ENCODE measurements around the gene SPIRE2. TPM values are rescaled to one million over a fixed set of nuclear protein-coding genes. Genes with fewer than 3 reads are reported as not detected.

The SPIRE2 gene
- total and polyA plus RNA-seq, 2 of the 13 experiments (the other 11 are each of a cell fraction or from before 2014, with no cell fraction given) = 13.3 to 37.5 TPM

DNA sequence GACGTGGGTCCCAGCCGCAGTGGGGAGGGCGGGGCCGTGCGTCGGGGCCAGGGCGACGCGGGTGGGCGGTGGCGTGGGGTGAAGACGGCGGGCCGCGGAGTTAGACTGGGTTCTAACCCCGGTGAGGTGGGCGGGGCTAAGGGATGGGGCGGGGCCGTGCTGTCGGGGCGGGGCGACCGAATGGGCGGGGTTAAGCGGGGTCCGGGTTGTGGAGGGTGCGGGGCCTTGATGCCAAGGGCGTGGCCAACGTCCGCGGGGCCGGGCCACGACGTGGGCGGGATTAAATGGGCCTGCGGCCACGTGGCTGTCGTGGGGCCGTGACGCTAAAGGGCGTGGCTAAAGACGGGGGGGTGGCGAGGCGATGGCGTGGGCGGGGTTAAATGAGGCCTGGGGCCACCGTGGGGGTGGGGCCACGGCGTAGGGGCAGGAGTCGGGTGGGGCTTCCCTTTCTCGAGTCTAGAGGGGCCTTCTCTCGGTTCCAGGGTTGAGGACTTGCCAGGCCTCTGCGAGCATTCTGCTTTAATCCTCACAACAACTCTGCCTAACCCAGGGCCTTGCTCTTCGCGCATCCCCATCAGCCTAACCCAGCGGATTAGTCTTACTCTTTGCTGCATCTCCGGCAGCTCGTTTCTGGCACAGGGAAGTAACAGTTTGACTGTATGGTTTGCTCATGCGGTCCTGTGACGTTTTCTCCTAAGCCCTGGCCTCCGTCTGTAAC, 45.9 kb downstream of the SPIRE2 start (continued):
- TF ChIP-seq, protein P1, sequence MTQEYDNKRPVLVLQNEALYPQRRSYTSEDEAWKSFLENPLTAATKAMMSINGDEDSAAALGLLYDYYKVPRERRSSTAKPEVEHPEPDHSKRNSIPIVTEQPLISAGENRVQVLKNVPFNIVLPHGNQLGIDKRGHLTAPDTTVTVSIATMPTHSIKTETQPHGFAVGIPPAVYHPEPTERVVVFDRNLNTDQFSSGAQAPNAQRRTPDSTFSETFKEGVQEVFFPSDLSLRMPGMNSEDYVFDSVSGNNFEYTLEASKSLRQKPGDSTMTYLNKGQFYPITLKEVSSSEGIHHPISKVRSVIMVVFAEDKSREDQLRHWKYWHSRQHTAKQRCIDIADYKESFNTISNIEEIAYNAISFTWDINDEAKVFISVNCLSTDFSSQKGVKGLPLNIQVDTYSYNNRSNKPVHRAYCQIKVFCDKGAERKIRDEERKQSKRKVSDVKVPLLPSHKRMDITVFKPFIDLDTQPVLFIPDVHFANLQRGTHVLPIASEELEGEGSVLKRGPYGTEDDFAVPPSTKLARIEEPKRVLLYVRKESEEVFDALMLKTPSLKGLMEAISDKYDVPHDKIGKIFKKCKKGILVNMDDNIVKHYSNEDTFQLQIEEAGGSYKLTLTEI (CRISPR knock-in tag; conservative IDR thresholded peaks at IDR 0.05) = no peak
- TF ChIP-seq ZNF530 (CRISPR knock-in tag; IDR thresholded peaks at IDR 0.05; ENCODE audit: low read depth) (no peak), TEAD3 (CRISPR knock-in tag; optimal IDR thresholded peaks at IDR 0.05; ENCODE audit: borderline replicate concordance) (no peak), GLI4 (CRISPR knock-in tag; IDR thresholded peaks at IDR 0.05; ENCODE audit: borderline replicate concordance) (peak; percentile 73; the same call in 1 of the 2 replicates), ARID4A (CRISPR knock-in tag; IDR thresholded peaks at IDR 0.05; ENCODE audit: borderline replicate concordance) (peak; percentile 70; the same call in 1 of the 2 replicates), ZBTB33 (CRISPR knock-in tag; IDR thresholded peaks at IDR 0.05) (0 out of 2 replicates have a peak, but pooled peaks have one; percentile 69), ZSCAN9 (CRISPR knock-in tag; IDR thresholded peaks at IDR 0.05; ENCODE audit: borderline replicate concordance) (no peak), ZNF451 (CRISPR knock-in tag; IDR thresholded peaks at IDR 0.05) (no peak; the same call in 1 of the 2 replicates), KDM1A (CRISPR knock-in tag; IDR thresholded peaks at IDR 0.05) (no peak), THRA (CRISPR knock-in tag; IDR thresholded peaks at IDR 0.05; ENCODE audit: borderline replicate concordance) (peak; percentile 11; the same call in 1 of the 2 replicates), NFKB2 (CRISPR knock-in tag; IDR thresholded peaks at IDR 0.05; ENCODE audit: borderline replicate concordance) (no peak; the same call in 1 of the 2 replicates), FOXK2 (IDR thresholded peaks at IDR 0.05) (no peak), ZNF674 (CRISPR knock-in tag; IDR thresholded peaks at IDR 0.05; ENCODE audit: low read depth) (0 out of 2 replicates have a peak, but pooled peaks have one; percentile 67)
- TF ChIP-seq, protein P2, sequence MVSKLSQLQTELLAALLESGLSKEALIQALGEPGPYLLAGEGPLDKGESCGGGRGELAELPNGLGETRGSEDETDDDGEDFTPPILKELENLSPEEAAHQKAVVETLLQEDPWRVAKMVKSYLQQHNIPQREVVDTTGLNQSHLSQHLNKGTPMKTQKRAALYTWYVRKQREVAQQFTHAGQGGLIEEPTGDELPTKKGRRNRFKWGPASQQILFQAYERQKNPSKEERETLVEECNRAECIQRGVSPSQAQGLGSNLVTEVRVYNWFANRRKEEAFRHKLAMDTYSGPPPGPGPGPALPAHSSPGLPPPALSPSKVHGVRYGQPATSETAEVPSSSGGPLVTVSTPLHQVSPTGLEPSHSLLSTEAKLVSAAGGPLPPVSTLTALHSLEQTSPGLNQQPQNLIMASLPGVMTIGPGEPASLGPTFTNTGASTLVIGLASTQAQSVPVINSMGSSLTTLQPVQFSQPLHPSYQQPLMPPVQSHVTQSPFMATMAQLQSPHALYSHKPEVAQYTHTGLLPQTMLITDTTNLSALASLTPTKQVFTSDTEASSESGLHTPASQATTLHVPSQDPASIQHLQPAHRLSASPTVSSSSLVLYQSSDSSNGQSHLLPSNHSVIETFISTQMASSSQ (IDR thresholded peaks at IDR 0.05; ENCODE audit: low read depth) = no peak
- TF ChIP-seq, protein P2 (CRISPR knock-in tag; IDR thresholded peaks at IDR 0.05; ENCODE audit: borderline replicate concordance) = no peak

Measured in HepG2 (cell line).